ENCODE data around the gene HSPA1L.
A peak's percentile ranks its signal among the peaks of the same experiment; 100 is the strongest.
"Not testable (repeated sequence)": the region's sequence is repeated elsewhere in the genome, so short reads cannot be mapped to it uniquely, and the experiment has no call there.

HSPA1L gene

GRCh38 chr6:31815025-31815838 is at the start of gene HSPA1L, which contains the start of gene HSPA1A:
Gene HSPA1L (minus strand): TSS chr6:31815283. CDS start chr6:31811972, 3,311 bp downstream.
Gene HSPA1A (plus strand): TSS chr6:31815543. CDS start chr6:31815757, 214 bp downstream.
- DNase-seq (ENCODE audit: low spot score): peak; percentile 89

GRCh38 chr6:31864818-31865204 is 49.7 kb upstream of the HSPA1L start:
- no peak for DNase-seq (ENCODE audit: low spot score)

- DNase-seq (ENCODE audit: low spot score): not testable (repeated sequence)
Observed at GRCh38 chr6:31864123-31864562, 49.1 kb upstream of the HSPA1L start.

- peak; percentile 99 for DNase-seq (ENCODE audit: low spot score)
Observed at GRCh38 chr6:31862344-31863235, 47.5 kb upstream of the HSPA1L start, which contains the start of gene NEU1. Gene NEU1 (minus strand): TSS chr6:31862821. CDS start chr6:31862776, 45 bp downstream.

GRCh38 chr6:31861919-31862343 is 46.8 kb upstream of the HSPA1L start:
- no peak for DNase-seq (ENCODE audit: low spot score)

GRCh38 chr6:31861150-31861549 is 46.1 kb upstream of the HSPA1L start:
- DNase-seq (ENCODE audit: low spot score): no peak

GRCh38 chr6:31860349-31860748 is 45.3 kb upstream of the HSPA1L start:
- DNase-seq (ENCODE audit: low spot score): no peak

GRCh38 chr6:31859923-31860322 is 44.8 kb upstream of the HSPA1L start:
- DNase-seq (ENCODE audit: low spot score): no peak

GRCh38 chr6:31858707-31859106 is 43.6 kb upstream of the HSPA1L start:
- DNase-seq (ENCODE audit: low spot score): no peak

GRCh38 chr6:31857774-31858173 is 42.7 kb upstream of the HSPA1L start:
- not testable (repeated sequence) for DNase-seq (ENCODE audit: low spot score)

- not testable (repeated sequence) for DNase-seq (ENCODE audit: low spot score)
Observed at GRCh38 chr6:31851980-31852718, 37.1 kb upstream of the HSPA1L start.

- DNase-seq (ENCODE audit: low spot score): no peak
Observed at GRCh38 chr6:31851485-31851832, 36.4 kb upstream of the HSPA1L start.

- DNase-seq (ENCODE audit: low spot score): no peak
Observed at GRCh38 chr6:31850765-31851484, 35.8 kb upstream of the HSPA1L start.

GRCh38 chr6:31847276-31847978 is 32.3 kb upstream of the HSPA1L start:
- DNase-seq (ENCODE audit: low spot score): no peak

- no peak for DNase-seq (ENCODE audit: low spot score)
Observed at GRCh38 chr6:31844507-31844906, 29.4 kb upstream of the HSPA1L start.

- DNase-seq (ENCODE audit: low spot score): no peak
Observed at GRCh38 chr6:31842053-31842452, 27.0 kb upstream of the HSPA1L start.

GRCh38 chr6:31839779-31840126 is 24.7 kb upstream of the HSPA1L start:
- DNase-seq (ENCODE audit: low spot score): not testable (repeated sequence)

GRCh38 chr6:31838968-31839367 is 23.9 kb upstream of the HSPA1L start:
- no peak for DNase-seq (ENCODE audit: low spot score)

GRCh38 chr6:31838114-31838553 is 23.1 kb upstream of the HSPA1L start:
- not testable (repeated sequence) for DNase-seq (ENCODE audit: low spot score)

GRCh38 chr6:31837369-31838113 is 22.5 kb upstream of the HSPA1L start:
- DNase-seq (ENCODE audit: low spot score): no peak
